HL-60 (cell line): Measurements from ENCODE around the gene STAT2.
"Not testable (repeated sequence)": the region's sequence is repeated elsewhere in the genome, so short reads cannot be mapped to it uniquely, and the experiment has no call there.

Experiments used
- DNase-seq, 2 experiments: peaks; one replicate each; pipeline ENCODE4 v3.0.0-alpha.2; 2010 to 2020; ENCODE audit warnings: low read depth in 1 of 2, low spot score in 1 of 2
- H3K27ac ChIP-seq: fragments of 250-450 bp; sonication (Bioruptor Pico); replicated peaks from 2 replicates; pipeline ENCODE4 v1.5.1; 2020; ENCODE audit warnings: mild to moderate bottlenecking, moderate library complexity
- H3K27me3 ChIP-seq: fragments of 250-450 bp; sonication (Bioruptor Pico); 2 replicates; pipeline ENCODE4 v1.5.1; 2021; ENCODE audit warnings: mild to moderate bottlenecking, moderate library complexity; ENCODE audit not compliant: insufficient read depth, poor library complexity, severe bottlenecking
- H3K4me3 ChIP-seq: replicated peaks from 2 replicates; pipeline ENCODE4 v1.5.1; 2011; ENCODE audit warnings: mild to moderate bottlenecking, control low read depth, low read length; ENCODE audit not compliant: insufficient read depth
- GABPA ChIP-seq: IDR thresholded peaks from 2 replicates; pipeline ENCODE4 v1.6.1; 2012; ENCODE audit warnings: low read depth
- POLR2AphosphoS5 ChIP-seq: IDR thresholded peaks from 2 replicates; pipeline ENCODE4 v1.6.1; 2012; ENCODE audit warnings: low read depth
- SPI1 ChIP-seq: IDR thresholded peaks from 2 replicates; pipeline ENCODE4 v1.6.1; 2012; ENCODE audit warnings: low read depth, mild to moderate bottlenecking, borderline replicate concordance
- TF ChIP-seq, protein P1 (sequence below): IDR thresholded peaks from 2 replicates; pipeline ENCODE4 v1.6.1; 2012; ENCODE audit warnings: low read depth; ENCODE audit not compliant: insufficient replicate concordance
- TF ChIP-seq, protein P2 (sequence below): IDR thresholded peaks from one replicate; pipeline ENCODE4 v1.5.1; 2011; ENCODE audit warnings: low read length, control low read depth, inconsistent platforms; ENCODE audit not compliant: insufficient read depth

Gene STAT2

DNA sequence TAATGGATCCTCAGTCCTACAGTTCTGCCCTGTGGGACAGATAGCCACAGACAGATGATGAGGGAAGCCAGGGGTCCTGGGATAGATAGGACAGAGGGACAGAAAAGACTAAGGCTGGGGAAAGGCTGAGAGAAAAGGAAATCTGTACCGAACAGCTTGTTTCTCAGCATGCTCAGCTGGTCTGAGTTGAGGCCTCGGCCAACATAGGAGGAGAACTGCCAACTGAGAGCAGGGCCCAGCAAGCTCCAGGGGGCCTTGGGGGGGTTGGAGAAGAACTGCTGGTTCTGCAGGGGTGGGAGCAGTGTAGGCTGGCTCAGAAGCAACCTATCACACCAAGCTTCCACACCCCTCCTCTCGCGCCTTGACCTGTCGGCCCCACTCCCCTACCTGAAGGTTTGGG, 11.1 kb downstream of the STAT2 start:
- no peak for DNase-seq
- TF ChIP-seq SPI1 (no peak), GABPA (no peak), POLR2AphosphoS5 (no peak)
- TF ChIP-seq, protein P1, sequence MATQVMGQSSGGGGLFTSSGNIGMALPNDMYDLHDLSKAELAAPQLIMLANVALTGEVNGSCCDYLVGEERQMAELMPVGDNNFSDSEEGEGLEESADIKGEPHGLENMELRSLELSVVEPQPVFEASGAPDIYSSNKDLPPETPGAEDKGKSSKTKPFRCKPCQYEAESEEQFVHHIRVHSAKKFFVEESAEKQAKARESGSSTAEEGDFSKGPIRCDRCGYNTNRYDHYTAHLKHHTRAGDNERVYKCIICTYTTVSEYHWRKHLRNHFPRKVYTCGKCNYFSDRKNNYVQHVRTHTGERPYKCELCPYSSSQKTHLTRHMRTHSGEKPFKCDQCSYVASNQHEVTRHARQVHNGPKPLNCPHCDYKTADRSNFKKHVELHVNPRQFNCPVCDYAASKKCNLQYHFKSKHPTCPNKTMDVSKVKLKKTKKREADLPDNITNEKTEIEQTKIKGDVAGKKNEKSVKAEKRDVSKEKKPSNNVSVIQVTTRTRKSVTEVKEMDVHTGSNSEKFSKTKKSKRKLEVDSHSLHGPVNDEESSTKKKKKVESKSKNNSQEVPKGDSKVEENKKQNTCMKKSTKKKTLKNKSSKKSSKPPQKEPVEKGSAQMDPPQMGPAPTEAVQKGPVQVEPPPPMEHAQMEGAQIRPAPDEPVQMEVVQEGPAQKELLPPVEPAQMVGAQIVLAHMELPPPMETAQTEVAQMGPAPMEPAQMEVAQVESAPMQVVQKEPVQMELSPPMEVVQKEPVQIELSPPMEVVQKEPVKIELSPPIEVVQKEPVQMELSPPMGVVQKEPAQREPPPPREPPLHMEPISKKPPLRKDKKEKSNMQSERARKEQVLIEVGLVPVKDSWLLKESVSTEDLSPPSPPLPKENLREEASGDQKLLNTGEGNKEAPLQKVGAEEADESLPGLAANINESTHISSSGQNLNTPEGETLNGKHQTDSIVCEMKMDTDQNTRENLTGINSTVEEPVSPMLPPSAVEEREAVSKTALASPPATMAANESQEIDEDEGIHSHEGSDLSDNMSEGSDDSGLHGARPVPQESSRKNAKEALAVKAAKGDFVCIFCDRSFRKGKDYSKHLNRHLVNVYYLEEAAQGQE, result no peak
- TF ChIP-seq, protein P2, sequence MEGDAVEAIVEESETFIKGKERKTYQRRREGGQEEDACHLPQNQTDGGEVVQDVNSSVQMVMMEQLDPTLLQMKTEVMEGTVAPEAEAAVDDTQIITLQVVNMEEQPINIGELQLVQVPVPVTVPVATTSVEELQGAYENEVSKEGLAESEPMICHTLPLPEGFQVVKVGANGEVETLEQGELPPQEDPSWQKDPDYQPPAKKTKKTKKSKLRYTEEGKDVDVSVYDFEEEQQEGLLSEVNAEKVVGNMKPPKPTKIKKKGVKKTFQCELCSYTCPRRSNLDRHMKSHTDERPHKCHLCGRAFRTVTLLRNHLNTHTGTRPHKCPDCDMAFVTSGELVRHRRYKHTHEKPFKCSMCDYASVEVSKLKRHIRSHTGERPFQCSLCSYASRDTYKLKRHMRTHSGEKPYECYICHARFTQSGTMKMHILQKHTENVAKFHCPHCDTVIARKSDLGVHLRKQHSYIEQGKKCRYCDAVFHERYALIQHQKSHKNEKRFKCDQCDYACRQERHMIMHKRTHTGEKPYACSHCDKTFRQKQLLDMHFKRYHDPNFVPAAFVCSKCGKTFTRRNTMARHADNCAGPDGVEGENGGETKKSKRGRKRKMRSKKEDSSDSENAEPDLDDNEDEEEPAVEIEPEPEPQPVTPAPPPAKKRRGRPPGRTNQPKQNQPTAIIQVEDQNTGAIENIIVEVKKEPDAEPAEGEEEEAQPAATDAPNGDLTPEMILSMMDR, result no peak
- H3K27ac ChIP-seq, result no peak overlapping the region
- no peaks in the 10 kb centered on the region for H3K27me3 ChIP-seq
- H3K4me3 ChIP-seq, result no peak overlapping the region

DNA sequence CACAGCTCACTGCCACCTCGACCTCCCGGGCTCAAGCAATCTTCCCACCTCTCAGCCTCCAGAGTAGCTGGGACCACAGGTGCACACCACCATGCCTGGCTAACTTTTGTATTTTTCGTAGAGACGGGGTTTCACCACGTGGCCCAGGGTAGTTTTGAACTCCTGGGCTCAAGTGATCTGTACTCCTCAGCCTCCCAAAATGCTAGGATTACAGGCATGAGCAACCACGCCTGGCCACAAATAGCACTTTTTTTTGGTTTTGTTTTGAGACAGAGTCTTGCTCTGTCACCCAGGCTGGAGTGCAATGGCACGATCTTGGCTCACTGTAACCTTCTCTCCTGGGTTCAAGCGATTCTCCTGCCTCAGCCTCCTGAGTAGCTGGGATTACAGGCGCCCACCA, 12.7 kb downstream of the STAT2 start:
- DNase-seq, H3K27me3 ChIP-seq, H3K27ac ChIP-seq, H3K4me3 ChIP-seq: not testable (repeated sequence)

DNA sequence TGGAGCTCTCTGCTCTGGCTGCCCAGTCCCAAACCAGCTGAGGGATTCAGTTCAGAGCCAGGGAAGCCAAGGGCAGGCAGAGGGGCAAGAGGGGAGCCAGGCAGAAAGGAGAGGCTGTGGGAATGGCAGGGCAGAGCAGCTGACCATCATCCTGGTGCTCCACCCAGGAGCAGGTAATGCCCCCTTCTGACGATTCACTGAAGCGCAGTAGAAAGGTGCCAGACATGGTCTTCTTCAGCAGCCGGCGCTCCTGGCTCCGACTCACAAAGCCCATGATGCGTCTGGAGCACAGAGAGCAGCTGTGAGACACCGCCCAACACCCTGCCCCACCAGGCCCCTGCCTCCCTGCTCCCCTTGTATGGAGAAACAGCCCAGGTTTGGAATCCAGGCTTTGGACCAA, 13.2 kb downstream of the STAT2 start:
- Histone ChIP-seq H3K27ac (no peak overlapping the region), H3K4me3 (no peak overlapping the region), H3K27me3 (no peaks in the 10 kb centered on the region)
- TF ChIP-seq, protein P2, result peak; percentile 13
- TF ChIP-seq, protein P1, result no peak
- no peak for TF ChIP-seq SPI1
- TF ChIP-seq GABPA, result no peak
- no peak for TF ChIP-seq POLR2AphosphoS5
- no peak for DNase-seq

DNA sequence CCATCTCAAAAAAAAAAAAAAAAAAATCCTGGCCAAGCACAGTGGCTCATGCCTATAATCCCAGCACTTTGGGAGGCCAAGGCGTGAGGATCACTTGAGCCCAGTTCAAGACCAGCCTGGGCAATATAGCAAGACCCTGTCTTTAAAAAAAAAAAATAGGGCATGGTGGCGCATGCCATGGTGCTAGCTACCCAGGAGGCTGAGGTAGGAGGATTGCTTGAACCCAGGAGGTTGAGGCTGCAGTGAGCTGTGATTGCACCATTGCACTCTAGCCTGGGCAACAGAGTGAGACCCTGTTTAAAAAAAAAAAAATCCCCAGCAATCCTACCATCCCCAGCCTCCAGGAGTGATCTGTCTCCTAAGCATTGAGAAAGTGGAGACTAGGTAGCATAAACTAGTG, 17.6 kb downstream of the STAT2 start:
- H3K27ac ChIP-seq, H3K27me3 ChIP-seq, H3K4me3 ChIP-seq, DNase-seq: not testable (repeated sequence)

DNA sequence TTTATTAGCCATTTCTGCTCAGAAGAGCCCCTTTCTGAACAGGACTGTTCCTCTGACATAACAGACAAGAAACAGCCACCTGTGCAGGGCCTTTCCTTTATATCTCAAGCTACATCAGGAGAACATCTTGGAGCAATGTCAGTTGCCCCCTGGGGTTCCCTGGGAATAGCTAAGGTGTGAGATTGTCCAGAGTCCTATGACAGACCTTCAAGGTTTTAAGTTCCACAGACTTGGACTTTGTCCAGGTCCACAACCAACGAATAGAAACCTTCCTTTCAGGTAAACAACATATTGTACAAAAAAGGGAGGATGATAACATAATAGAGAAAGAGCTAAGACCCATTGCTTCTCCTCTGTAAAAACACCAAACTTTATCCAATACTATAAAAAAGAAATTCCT, 18.3 kb downstream of the STAT2 start:
- no peak for DNase-seq
- Histone ChIP-seq H3K27me3 (no peaks in the 10 kb centered on the region), H3K27ac (no peak overlapping the region), H3K4me3 (no peak overlapping the region)
- TF ChIP-seq, protein P2, result no peak
- TF ChIP-seq SPI1 (no peak), GABPA (no peak), POLR2AphosphoS5 (no peak)
- TF ChIP-seq, protein P1, result no peak
